Frontal cortex (tissue), 4 donors: ENCODE measurements around the gene PTPRG. TPM values are rescaled to one million over a fixed set of nuclear protein-coding genes. Genes with fewer than 3 reads are reported as not detected.
"Not testable (repeated sequence)": the region's sequence is repeated elsewhere in the genome, so short reads cannot be mapped to it uniquely, and the experiment has no call there.

Experiments
- DNase-seq, 2 donors: peaks; one replicate each; pipeline ENCODE4 v3.0.0; 2012; ENCODE audit warnings: low spot score in 2 of 2
- FAIRE-seq: peaks from 2 replicates; lab custom pipeline; 2012; peaks lifted over from hg19 to GRCh38; lab: Jason Lieb, UNC
- total RNA-seq: library from RNA; depleted of rRNA; stranded (reverse); fragments of >200 nt; gene quantifications from one replicate; pipeline ENCODE4 v1.2.3, GENCODE V29; 2014
- donor health status: control.
- donor health status: control.
- donor health status: control.

The PTPRG gene
- total RNA-seq, 1 donor from 2014 or later, result 52.6 TPM

DNA sequence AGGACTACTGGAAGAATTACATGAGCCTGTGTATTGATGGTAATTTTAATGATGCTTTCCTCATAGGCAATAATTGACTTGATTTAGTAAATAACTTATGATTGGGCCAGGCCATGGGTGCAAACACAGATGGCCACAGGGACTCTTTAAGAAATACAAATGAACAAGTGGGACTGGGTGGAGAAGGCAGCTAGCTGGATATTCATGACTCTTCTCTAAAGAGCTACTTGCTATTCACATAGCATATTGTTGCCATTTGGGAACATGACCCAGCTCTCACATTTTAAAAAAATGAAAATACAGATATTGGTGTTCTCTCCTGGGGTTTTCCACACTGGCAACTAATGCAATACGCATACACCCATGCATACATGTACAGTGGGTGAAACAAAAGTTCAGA is 178.3 kb downstream of the PTPRG start:
- DNase-seq (no peak), FAIRE-seq (no peak)

DNA sequence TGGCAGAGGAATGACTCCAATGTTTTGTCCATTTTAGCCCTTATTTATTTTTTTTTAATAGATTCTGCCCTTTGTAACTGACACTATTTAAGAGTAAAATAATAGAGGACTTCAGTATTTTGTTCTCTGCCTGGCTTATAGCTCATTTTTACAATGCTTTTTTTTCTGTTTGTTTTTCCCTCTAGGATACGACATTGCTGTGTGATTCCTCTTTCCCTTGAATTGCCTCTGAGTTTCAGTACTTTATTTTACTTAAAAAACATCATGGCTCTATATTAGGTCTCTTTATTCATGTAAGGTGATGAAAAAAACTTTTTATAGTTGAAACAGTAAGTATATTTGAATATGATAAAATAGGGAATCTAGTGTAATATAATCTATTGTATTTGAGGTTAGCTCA is 179.1 kb downstream of the PTPRG start:
- no peak for FAIRE-seq
- no peak for DNase-seq

DNA sequence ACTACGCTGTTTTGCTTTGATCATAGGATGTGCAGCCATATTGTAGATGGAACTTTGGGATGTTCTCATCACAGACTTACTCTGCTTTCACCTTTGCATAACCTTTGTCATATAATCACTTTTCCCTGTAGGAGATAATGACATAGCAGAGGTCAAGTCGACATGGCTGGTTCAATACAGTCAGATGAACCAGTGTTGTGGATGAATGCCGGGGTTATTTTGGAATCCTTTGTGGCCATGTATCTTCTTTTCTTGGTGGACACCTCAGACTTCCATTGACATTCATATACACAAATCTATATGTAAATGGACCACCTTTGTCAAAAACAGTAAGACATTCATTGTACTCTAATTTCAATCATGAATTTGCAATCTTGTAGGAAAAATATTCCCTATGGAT is 180.2 kb downstream of the PTPRG start:
- DNase-seq, result no peak
- FAIRE-seq, result no peak

DNA sequence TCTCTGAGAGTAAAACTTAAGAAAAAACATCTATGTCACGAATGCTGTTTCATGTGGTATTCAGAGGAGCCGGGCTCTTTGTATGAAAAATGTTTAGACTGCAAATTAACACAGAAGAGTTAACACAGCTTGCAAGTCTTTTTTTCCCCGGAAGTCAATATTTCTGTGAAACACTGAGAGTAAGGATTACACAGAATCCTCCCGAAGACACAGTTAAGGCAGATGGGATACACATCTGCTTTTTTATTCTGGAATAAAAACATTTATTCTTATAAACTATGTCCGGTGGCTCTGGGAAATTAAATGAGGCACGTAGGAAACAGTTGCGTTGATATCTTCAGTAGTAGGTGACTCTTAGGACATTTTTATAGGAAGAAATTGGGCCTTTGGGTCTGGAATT is 180.6 kb downstream of the PTPRG start:
- FAIRE-seq, result no peak
- no peak for DNase-seq

DNA sequence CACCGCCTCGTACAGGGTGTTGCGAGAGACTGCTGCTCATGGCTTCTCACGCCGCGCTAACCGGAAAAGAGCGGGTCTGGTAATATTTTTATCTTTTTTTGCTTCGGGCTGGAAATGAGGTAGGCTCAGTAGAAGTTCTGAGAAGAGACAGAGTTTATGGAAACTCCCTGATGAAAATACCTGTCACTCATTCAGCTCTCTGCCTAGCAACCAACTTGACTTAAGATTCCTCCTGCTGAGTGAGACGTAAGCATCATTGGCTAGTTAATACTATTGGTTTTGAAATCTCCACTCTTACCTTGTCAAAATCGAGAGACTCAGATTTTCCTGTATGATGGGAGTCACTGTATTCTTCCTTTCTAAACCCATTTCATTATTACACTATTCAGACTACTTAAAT is 181.7 kb downstream of the PTPRG start:
- FAIRE-seq, result no peak
- DNase-seq, result no peak

DNA sequence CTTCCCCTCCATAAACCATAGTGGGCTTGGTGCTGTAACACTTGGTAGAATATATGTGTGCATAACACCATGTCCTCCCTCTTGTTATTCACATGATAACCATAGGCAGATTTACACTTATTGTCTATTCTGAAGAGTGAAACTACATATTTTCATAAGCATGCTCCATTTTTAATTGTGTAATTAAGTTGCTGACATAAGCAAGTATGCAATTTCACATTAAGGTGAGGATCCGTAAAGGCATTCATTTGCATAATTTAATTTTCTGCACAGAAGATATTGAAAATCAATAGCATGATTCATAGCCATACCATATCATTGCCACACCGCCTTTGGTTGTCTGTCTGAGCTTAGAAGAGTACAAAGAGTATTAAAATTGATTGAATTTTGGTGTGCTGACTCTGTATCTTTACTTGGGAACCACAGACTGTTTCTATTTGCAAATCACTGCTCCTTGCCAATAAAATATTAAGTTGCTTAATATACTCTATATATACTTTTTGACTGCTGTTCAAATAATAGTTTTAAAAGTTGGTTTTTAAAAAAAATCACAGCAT is 182.4 kb downstream of the PTPRG start:
- FAIRE-seq, result no peak
- DNase-seq, result no peak

DNA sequence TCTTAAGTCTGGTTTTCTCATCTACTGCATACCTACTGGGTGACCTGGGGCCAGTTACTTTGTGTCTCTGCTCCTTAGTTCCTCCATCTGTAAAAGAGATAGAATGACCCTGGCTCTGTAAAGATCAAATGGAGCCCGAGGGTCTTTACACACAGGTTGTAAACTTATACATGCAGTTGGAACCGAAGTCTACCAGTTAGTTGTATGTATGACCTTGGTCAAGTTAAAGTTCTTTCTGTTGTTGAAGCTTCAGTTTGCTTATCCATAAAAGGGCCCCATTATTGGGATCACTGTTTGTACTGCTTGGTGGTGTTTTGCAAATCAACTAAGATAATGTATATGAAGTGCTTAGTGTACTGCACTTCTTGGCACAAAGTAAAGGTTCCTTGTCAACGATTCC is 186.9 kb downstream of the PTPRG start:
- no peak for FAIRE-seq
- no peak for DNase-seq

DNA sequence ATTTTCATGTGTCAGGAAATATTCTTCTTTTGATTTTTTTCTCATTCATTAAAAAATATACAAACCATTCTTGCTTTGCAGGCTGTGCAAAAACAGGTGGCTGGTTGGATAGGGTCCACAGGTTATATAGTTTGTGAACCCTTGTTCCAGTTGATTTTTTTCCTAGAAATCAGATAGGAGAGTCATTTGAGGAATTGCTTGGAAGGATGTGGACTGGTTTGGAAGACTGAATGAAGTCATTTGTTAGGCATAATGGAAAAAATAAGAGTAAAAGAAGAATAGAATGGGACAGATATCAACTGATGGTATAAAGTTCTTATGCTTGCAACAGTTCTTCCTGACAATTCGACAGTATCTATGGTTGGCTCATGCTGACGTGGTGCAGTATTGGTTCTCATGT is 189.4 kb downstream of the PTPRG start:
- FAIRE-seq (no peak), DNase-seq (no peak)

DNA sequence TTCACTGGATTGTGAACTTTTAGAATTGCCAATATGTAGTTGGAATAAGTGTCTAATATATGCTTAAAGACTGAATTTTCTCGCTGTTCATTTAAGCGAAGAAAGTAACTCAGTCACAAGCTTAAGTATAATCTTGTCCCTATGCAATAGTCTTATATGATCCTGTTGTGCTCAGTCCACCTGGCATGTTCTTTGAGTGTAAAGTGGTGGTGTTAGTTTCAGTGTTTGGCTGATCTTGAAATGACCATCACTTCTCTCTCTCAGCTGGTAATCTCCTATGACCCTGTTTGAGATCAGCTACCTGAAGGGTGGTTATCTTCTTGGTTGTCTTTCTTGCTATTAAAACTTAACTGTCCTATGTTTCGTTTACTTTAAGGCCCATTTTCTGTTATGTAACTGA is 197.5 kb downstream of the PTPRG start:
- no peak for FAIRE-seq

DNA sequence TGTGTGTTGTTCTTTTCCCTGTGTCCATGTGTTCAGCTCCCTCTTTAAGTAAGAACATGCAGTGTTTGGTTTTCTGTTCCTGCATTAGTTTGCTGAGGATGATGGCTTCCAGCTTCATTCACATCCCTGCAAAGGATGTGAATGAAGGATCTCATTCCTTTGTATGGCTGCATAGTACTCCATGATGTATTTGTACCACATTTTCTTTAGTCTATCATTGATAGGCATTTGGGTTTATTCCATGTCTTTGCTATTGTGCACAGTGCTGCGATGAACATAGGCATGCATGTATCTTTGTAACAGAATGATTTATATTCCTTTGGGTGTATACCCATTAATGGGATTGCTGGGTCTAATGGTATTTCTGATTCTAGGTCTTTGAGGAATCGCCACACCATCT is 199.4 kb downstream of the PTPRG start:
- FAIRE-seq, DNase-seq: not testable (repeated sequence)

More for the DNA sequence above, 197.5 kb downstream of the PTPRG start:
- no peak for DNase-seq

DNA sequence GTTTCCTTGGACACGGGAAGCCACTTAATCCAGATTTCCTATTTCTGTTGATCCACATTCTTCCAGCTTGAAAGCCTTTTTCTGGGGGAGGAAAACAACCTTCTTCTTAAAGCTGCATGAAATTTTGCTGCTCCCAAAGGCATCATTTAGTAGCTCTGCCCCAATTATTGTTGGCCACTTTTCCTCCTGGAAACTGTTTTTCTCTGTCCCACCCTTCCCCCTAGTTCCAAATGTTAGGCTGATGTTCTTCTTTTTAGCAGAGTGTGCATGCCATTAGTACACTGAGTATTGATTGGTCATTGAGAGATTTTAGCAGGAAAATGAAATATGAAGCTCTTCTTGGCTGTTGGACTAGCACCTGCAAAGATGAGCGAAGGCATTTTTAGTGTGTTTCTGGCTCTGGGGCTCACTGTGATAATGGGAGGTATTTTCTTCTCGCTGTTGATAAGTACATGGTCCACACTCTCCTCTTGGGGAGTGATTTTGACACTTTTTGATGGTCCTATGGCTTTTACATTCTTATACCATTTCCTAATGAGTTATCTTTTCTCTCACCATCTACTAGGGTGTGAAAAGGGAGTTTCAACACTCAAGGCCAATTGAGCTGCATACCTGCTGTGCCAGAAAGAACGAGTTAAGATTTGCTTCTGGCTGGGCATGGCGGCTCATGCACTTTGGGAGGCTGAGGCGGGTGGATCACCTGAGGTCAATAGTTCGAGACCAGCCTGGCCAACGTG is 200.5 kb downstream of the PTPRG start:
- FAIRE-seq (no peak), DNase-seq (no peak)

DNA sequence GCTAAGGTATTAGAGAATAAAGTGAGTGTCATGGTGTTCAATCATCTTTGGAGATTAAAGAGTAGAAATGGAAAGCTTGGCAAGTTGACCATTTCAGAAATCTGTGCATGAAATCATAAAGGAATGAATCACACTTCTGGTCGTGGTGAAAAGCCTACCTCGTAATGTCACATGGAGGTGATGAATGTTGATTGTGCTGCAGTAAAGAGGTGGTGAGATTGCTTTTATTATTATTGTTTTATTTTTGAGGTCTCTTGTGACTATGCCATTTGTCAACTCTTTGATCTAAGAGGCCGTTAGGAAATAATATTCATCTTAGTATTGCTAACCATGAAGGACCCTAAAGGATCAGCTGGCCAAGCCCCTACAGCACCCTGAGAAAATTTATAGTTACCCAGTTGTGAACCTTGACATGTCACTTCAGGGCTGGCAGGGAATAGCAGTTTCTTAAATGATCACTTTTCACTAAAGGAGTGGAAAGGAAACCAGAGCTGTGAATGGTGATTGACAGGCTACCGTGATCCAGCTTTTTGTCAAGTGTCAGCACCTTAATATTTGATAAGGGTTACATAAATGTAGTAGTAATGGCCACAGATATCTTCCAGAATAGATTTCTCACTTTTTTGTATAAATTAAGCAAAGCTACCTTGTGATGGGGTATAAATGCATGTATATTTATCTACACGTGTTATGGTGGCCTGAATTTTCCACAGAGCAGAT is 203.9 kb downstream of the PTPRG start:
- FAIRE-seq, result no peak

DNA sequence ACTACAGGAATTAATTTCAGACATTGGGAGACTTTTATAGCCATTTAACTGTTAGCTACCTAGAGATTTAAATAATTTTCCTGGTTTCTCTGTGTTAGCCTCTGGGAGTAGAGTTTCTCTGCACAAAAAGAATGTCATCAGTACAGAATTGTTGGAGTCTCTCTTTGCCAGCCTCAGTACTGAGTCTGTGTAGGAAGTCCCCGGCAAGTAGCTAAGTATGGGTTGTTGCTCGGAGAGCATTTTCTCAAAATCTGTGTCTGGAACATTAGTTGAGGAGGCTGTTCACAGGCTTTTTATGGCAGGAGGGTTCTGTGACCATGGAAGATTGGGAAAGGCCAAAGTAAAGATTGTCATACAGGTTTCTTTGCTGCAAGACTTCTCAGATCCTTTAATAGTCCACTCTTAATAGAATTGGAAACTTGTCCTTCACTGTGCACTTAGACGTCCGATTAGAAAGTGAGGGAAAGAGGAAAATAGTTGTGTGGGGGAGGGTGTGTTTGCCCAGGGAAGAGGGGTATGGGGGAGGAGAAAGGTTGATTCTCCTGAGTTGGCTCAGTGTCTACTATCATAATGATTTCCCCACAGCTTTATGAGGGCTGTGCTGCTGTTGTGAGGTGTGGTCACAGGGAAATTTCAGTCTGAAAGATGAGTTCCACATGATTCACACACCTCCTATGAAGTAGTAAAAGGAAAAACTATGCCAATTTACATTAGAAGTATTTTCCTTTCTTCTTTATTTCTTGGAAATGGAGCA is 207.1 kb downstream of the PTPRG start:
- no peak for DNase-seq
- no peak for FAIRE-seq

More for the DNA sequence above, 203.9 kb downstream of the PTPRG start:
- DNase-seq, result no peak

DNA sequence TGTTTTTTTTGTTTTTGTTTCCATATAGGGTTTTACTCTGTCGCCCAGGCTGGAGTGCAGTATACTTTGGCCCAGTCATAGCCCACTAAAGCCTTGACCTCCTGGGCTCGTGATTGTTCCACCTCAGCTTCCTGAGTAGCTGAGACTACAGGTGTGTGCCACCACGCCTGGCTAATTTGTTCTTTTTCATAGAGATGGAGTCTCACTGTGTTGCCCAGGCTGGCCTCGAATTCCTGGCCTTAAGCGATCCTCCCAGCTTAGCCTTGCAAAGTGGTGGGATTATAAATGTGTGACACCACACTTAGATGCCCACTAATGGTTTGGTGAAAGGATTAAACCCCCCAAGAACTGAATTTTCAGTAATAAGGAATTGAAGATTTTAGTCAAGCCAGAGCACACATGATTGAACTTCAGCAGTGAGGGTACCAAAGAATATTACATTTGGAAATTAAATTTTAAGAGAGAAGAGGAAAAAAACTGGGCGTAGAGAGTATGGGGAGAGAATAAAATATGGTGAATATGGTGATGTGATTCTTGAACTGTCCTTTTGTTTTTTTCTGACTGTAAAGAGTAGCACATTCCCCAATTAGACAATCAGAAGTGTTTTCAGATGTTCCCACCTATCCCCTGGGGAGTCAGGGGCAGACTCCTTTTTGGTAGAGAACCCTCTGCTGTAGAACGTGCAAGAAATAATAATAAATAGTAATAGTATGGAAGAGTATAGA is 208.1 kb downstream of the PTPRG start:
- no peak for FAIRE-seq

DNA sequence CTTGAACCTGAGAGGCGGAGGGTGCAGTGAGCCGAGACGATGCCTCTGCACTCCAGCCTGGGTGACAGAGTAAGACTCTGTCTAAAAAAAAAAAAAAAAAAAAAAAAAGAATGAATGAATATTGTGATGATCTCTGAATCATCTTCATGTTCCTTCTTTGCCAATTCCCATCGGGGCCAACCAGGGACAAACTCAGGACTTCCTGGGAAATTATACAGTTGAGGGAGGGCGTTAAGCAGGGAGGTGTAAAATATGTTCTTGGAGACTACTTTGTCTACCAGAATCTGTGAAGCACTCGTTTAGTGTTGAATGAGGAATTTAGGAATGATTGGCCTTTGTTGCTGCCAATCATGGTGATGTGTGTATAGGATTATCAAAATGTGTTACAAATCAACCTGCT is 210.6 kb downstream of the PTPRG start:
- DNase-seq, result no peak
- FAIRE-seq, result no peak

More for the DNA sequence above, 208.1 kb downstream of the PTPRG start:
- no peak for DNase-seq

DNA sequence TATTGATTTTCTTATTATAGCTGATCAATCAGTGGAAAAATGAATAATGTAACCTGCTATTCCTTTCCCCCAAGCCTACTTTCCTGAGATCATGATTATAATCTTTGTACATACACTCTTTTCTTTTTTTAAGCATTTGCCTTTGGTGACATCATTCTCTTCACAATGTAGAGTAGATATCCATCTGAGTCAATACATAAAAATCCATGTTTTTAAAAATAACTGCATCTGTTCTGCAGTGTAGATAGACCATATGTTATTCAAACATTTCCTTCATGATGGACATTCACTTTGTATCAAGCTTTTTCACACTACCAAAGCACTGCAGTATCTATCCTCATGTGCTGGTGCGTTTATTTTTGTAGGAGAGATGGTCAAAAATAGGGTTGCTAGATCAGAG is 211.1 kb downstream of the PTPRG start:
- FAIRE-seq (no peak), DNase-seq (no peak)

DNA sequence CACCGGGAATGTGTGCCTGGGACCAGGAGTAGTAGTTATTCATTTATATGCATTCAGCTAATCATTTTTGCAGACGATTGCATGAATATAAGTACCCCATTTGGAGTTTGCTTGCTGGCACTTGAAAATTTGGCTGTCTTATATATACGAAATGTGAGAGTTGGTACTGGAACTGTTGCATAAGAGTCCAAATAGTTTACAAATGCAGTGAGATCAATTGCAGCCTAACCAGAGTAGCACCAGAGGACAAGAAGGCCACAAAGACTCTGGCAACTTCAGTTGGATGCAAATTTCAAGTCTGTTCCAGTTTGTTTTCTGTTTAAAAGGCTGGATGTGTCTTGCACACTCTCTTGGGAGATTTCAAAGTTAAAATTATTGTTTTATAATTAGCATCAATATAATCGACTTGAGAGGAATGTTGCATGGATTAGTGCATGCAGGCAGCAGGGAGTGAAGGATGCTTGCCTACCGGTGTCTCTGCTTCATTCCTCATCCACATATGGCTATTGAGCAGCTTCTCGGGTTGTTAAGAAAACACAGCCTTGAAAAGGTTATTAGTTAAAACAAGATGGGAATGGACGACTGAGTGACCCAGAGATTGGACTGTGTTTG is 213.0 kb downstream of the PTPRG start:
- DNase-seq (no peak), FAIRE-seq (no peak)

DNA sequence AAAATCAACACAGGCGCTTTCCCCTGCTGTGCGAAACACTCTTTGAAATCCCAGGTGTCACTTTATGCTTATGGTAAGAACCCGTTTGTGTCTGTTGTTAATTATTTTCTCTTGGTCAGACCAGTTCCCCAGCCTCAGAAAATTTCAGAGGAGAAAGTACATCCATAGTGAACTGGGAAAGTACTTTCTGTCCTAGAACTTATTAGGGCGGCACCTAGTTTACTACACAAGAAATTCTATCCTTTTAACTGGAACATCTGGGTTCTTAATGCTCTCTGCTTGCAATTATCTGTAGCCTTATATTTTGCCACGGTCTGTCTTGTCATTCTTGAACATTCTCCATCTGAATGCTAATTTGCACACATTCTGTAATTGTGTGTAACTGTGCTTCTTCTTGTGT is 215.0 kb downstream of the PTPRG start:
- FAIRE-seq (no peak), DNase-seq (no peak)

DNA sequence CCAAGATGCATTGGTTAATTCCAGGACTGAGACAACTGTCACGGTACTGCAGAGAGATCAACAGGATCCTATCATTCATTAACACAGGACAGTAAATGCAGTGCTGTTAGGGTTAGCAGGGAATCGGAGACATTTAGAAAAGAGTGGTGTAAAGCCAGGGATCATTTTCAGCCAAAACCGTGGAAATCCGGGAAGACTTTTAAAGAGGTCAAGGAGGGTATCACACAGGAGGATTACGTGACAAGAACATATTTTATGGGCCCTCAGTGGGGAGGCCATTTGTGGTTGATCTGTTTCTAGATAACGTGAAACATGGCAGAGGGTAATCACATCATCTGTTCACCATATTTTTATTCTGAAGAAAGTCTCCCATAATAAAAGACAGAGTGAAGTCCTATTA is 216.1 kb downstream of the PTPRG start:
- FAIRE-seq (no peak), DNase-seq (no peak)

DNA sequence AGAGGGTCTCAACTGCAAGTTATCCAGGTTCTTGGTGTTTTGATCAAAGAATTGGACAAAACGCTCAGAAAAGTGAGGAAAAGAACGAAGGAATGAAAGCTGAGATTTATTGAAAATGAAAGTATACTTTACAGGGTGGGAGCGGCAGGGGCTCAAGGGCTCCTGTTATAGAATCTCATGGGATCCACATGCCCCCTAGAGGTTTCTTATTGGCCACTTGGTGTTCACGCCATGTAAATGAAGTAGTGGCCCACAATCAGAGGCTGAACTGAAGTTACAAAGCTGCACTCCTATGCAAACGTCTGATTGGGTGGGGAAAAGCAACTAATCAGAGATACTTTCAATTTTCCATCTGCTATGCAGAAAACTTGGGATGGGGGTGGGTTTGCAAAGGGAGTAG is 216.7 kb downstream of the PTPRG start:
- no peak for DNase-seq
- FAIRE-seq, result no peak
